Activated naive CD4-positive, alpha-beta T cell treated with anti-CD3 and anti-CD28 coated beads, Interleukin-2, amount 50 U/mL, for 24 hours (primary cell): Measurements from ENCODE around the gene SERPINI2.

Source experiments
- H3K27ac Mint-ChIP-seq: one replicate; pipeline ENCODE4 v1.8.0; 2021; ENCODE audit warnings: mild to moderate bottlenecking, mixed read lengths
- H3K27me3 Mint-ChIP-seq: one replicate; pipeline ENCODE4 v1.8.0; 2021; ENCODE audit warnings: mixed read lengths
- H3K36me3 Mint-ChIP-seq: one replicate; pipeline ENCODE4 v1.8.0; 2021; ENCODE audit warnings: mixed read lengths
- H3K4me1 Mint-ChIP-seq: one replicate; pipeline ENCODE4 v1.8.0; 2021; ENCODE audit warnings: mixed read lengths
- H3K4me3 Mint-ChIP-seq: one replicate; pipeline ENCODE4 v1.8.0; 2021; ENCODE audit warnings: mild to moderate bottlenecking, mixed read lengths
- H3K9me3 Mint-ChIP-seq: one replicate; pipeline ENCODE4 v1.8.0; 2021; ENCODE audit warnings: mixed read lengths

The SERPINI2 gene

GRCh38 chr3:167394003-167394402 is 79.8 kb downstream of the SERPINI2 start:
- H3K36me3 Mint-ChIP-seq: no peaks in the 10 kb centered on the region
- H3K4me3 Mint-ChIP-seq: no peak overlapping the region
- no peak overlapping the region for H3K27ac Mint-ChIP-seq
- peaks cover 6% of the 10 kb centered on the region for H3K27me3 Mint-ChIP-seq
- H3K9me3 Mint-ChIP-seq: no peaks in the 10 kb centered on the region
- no peaks in the 10 kb centered on the region for H3K4me1 Mint-ChIP-seq
